K562 (cell line): ENCODE measurements around the gene KRT1. TPM values are rescaled to one million over a fixed set of nuclear protein-coding genes. Genes with fewer than 3 reads are reported as not detected.
A peak's percentile ranks its signal among the peaks of the same experiment; 100 is the strongest.

Experiments
- ATAC-seq: fragments of 200-7000 bp; cut with Tn5 transposase; 3 replicates; pipeline ENCODE4 v1.9.1; 2020; ENCODE audit warnings: moderate library complexity
- BruUV-seq: library from RNA; stranded (reverse); fragments of 400-500 nt; replicated peaks from 2 replicates; lab custom pipeline; 2021; lab: Mats Ljungman, UMichigan
- CTCF ChIA-PET: fragments of 300-600 bp; formaldehyde crosslinking; extraction: SDS; loops from one replicate; lab custom pipeline; 2021; ENCODE audit warnings: low intra/inter-chr PET ratio; lab: Yijun Ruan, JAX
- POLR2A ChIA-PET: fragments of 300-600, 350-650 bp; sonication (Branson Sonifier 250); formaldehyde crosslinking; extraction: SDS; loops from one replicate; lab custom pipeline; 2021; ENCODE audit warnings: antibody characterized with exemption, inconsistent platforms; lab: Yijun Ruan, JAX
- DNase-seq, 4 experiments: peaks; one replicate each; pipeline versions ENCODE4 v3.0.0 to v3.0.0-alpha.2; 2011 to 2018; ENCODE audit warnings: low spot score in 3 of 4, mixed read lengths in 3 of 4; ENCODE audit errors: extremely low read depth in 1 of 4
- FAIRE-seq: peaks from 2 replicates; lab custom pipeline; 2011; peaks lifted over from hg19 to GRCh38; lab: Jason Lieb, UNC
- H2AFZ ChIP-seq: 2 replicates; pipeline ENCODE4 v1.6.0; 2011; ENCODE audit warnings: low read depth, low read length, control low read depth, inconsistent platforms
- H3K27ac ChIP-seq: fragments of 200-600 bp; 3 replicates; pipeline ENCODE4 v1.8.0; 2011; ENCODE audit warnings: low read depth, mild to moderate bottlenecking, control low read depth, inconsistent platforms, low read length, moderate library complexity, mixed read lengths; ENCODE audit errors: extremely low read depth
- H3K27me3 ChIP-seq, 2 experiments: fragments of 300-600 bp in 1 of 2; 2 replicates in 1 of 2; 3 replicates in 1 of 2; pipeline versions ENCODE4 v1.6.0 to v1.8.0; 2011; ENCODE audit warnings: inconsistent platforms in 2 of 2, low read length in 2 of 2, mild to moderate bottlenecking in 1 of 2, mixed read lengths in 1 of 2, moderate library complexity in 1 of 2; ENCODE audit not compliant: control insufficient read depth in 2 of 2, insufficient read depth in 2 of 2
- H3K36me3 ChIP-seq: fragments of 300-600 bp; 3 replicates; pipeline ENCODE4 v1.8.0; 2011; ENCODE audit warnings: mild to moderate bottlenecking, low read length, inconsistent platforms; ENCODE audit not compliant: control insufficient read depth, insufficient read depth
- H3K4me1 ChIP-seq, 2 experiments: fragments of 200-600 bp in 1 of 2; replicated peaks in 1 of 2; 2 replicates in 1 of 2; 3 replicates in 1 of 2; pipeline versions ENCODE4 v1.5.1 to v1.8.0; 2011; ENCODE audit warnings: inconsistent platforms in 2 of 2, low read length in 2 of 2, mild to moderate bottlenecking in 1 of 2, mixed read lengths in 1 of 2, moderate library complexity in 1 of 2; ENCODE audit not compliant: control insufficient read depth in 2 of 2, insufficient read depth in 2 of 2
- H3K4me2 ChIP-seq: 2 replicates; pipeline ENCODE4 v1.6.1; 2011; ENCODE audit warnings: low read length, control low read depth, inconsistent platforms, mixed read lengths; ENCODE audit not compliant: insufficient read depth
- H3K4me3 ChIP-seq: fragments of 200-600 bp; sonication (generic), shearing (Covaris generic); 2 replicates; pipeline ENCODE4 v1.5.1; 2016; ENCODE audit warnings: control low read depth, inconsistent platforms
- H3K79me2 ChIP-seq: fragments of 200-600 bp; 3 replicates; pipeline ENCODE4 v1.8.0; 2011; ENCODE audit warnings: low read length, inconsistent platforms; ENCODE audit not compliant: control insufficient read depth, insufficient read depth
- H3K9ac ChIP-seq, 2 experiments: 2 replicates each; pipeline versions ENCODE4 v1.6.0 to v1.6.1; 2011; ENCODE audit warnings: low read depth in 2 of 2, low read length in 2 of 2, control low read depth in 1 of 2, inconsistent platforms in 1 of 2, mild to moderate bottlenecking in 1 of 2, mixed read lengths in 1 of 2; ENCODE audit not compliant: insufficient read depth in 1 of 2
- H3K9me1 ChIP-seq: one replicate; pipeline ENCODE4 v1.6.0; 2011; ENCODE audit warnings: inconsistent platforms, mild to moderate bottlenecking, low read length, moderate library complexity; ENCODE audit not compliant: control insufficient read depth, insufficient read depth
- H3K9me3 ChIP-seq: replicated peaks from 2 replicates; pipeline ENCODE4 v1.5.1; 2011; ENCODE audit warnings: low read depth, low read length, inconsistent platforms; ENCODE audit not compliant: control insufficient read depth, insufficient read depth
- H4K20me1 ChIP-seq: replicated peaks from 2 replicates; pipeline ENCODE4 v1.6.1; 2011; ENCODE audit warnings: low read length, inconsistent platforms, mixed read lengths; ENCODE audit not compliant: control insufficient read depth, insufficient read depth
- RUNX1 ChIP-seq: sonication (generic); IDR thresholded peaks from 2 replicates; pipeline ENCODE4 v1.6.1; 2016; ENCODE audit warnings: antibody characterized with exemption, low read depth
- ZNF224 ChIP-seq: sonication (generic); formaldehyde crosslinking; IDR thresholded peaks from 2 replicates; pipeline ENCODE4 v1.8.0; 2022; ENCODE audit warnings: mild to moderate bottlenecking, missing genetic modification reagents
- ZNF316 ChIP-seq: fragments of 450-650 bp; IDR thresholded peaks from 2 replicates; pipeline ENCODE4 v1.6.1; 2016
- WGBS: fragments of 100-300 bp; shearing (Covaris generic); methylation state at CpG from one replicate; pipeline ENCODE4 v1.1.6; 2016; ENCODE audit warnings: low coverage, mixed read lengths; ENCODE audit not compliant: insufficient coverage; ENCODE audit errors: missing lambda C conversion rate; 5-methylcytosine and 5-hydroxymethylcytosine counted together
- in situ Hi-C: fragments of 300-500 bp; cut with MboI; formaldehyde crosslinking; loops from 4 replicates; pipeline ENCODE4 v1.15.0; 2018; ENCODE audit warnings: inconsistent platforms, mixed read lengths
- intact Hi-C: fragments of 100-400 bp; cut with micrococcal nuclease; formaldehyde crosslinking; loops from 2 replicates; pipeline ENCODE4 v1.14.2; 2022
- polyA plus RNA-seq, 8 experiments: library from polyadenylated mRNA; depleted of rRNA in 4 of 8; stranded (reverse) in 5 of 8; unstranded in 3 of 8; fragments of >200 nt; fragmentation: Nextera tagmentation in 2 of 8; fragmentation: Illumina TruSeq in 1 of 8; extraction: Ambion mirVana in 2 of 8; extraction: Trizol in 1 of 8; gene quantifications; 2 replicates each; pipeline versions ENCODE4 v1.2.1 to v1.2.3, GENCODE V29; 2011 to 2014; ENCODE audit warnings: inconsistent platforms in 1 of 8, missing spikeins in 1 of 8
- total RNA-seq, 7 experiments: library from RNA; depleted of rRNA in 6 of 7; stranded (reverse); fragments of >200 nt in 6 of 7; fragmentation: Illumina TruSeq in 2 of 7; extraction: Trizol in 2 of 7; gene quantifications; 2 replicates each; pipeline versions ENCODE4 v1.2.1 to v1.2.3, GENCODE V29; 2011 to 2021; ENCODE audit warnings: low replicate concordance in 1 of 7

The KRT1 gene
- total and polyA plus RNA-seq, 9 of the 15 experiments (the other 6 are each of a cell fraction or from before 2014, with no cell fraction given) = 0.18 TPM; not detected in 8

GRCh38 chr12:52721838-52722470 is 41.7 kb upstream of the KRT1 start:
- ATAC-seq = no peak
- Histone ChIP-seq H3K9ac (no peak overlapping the region), H3K79me2 (no peaks in the 10 kb centered on the region), H3K4me1 (no peaks in the 10 kb centered on the region), H3K4me3 (no peak overlapping the region), H3K27ac (no peak overlapping the region), H4K20me1 (no peaks in the 10 kb centered on the region), H3K4me2 (no peak overlapping the region), H3K36me3 (no peaks in the 10 kb centered on the region), H3K9me3 (no peaks in the 10 kb centered on the region), H2AFZ (no peak overlapping the region), H3K9me1 (no peaks in the 10 kb centered on the region), H3K27me3 (peaks cover 5 to 44% of the 10 kb centered on the region in 2 experiments; a peak in 4 of 5 replicates)
- POLR2A ChIA-PET = interaction anchor here (0.7 kb wide), 1 partner anchor 15 kb away, joined by 3 read pairs; no protein-coding TSS in a partner anchor
- 0% methylated on average over 3 of the region's 3 CpGs for WGBS
- no peak for TF ChIP-seq ZNF224 (CRISPR knock-in tag)
- TF ChIP-seq ZNF316 = 0 out of 2 replicates have a peak, but pooled peaks have one; percentile 18
- CTCF ChIA-PET = no interaction called here
- no TSS peak for BruUV-seq
- FAIRE-seq = no peak
- DNase-seq = no peak
- intact Hi-C loops (no loop called here), in situ Hi-C loops (no loop called here)

GRCh38 chr12:52720365-52720886 is 40.2 kb upstream of the KRT1 start:
- H3K9me1 ChIP-seq = no peaks in the 10 kb centered on the region
- H3K36me3 ChIP-seq = no peaks in the 10 kb centered on the region
- H3K4me1 ChIP-seq = no peaks in the 10 kb centered on the region
- in situ Hi-C loops = no loop called here
- POLR2A ChIA-PET = interaction anchor here (1.0 kb wide), 1 partner anchor 22 kb away, joined by 3 read pairs; no protein-coding TSS in a partner anchor
- H3K27me3 ChIP-seq = peaks cover 16 to 47% of the 10 kb centered on the region in 2 experiments
- CTCF ChIA-PET = no interaction called here
- no peak for ATAC-seq
- intact Hi-C loops = no loop called here
- H3K4me2 ChIP-seq = no peak overlapping the region
- peaks cover 6% of the 10 kb centered on the region; the same call in 1 of the 2 replicates for H4K20me1 ChIP-seq
- no TSS peak for BruUV-seq
- H3K4me3 ChIP-seq = no peak overlapping the region
- no peak for FAIRE-seq
- no peak for DNase-seq
- 3% methylated on average over 8 of the region's 8 CpGs for WGBS
- no peaks in the 10 kb centered on the region for H3K79me2 ChIP-seq
- TF ChIP-seq RUNX1 = no peak
- H2AFZ ChIP-seq = no peak overlapping the region
- no peak overlapping the region for H3K27ac ChIP-seq
- no peak overlapping the region for H3K9ac ChIP-seq
- H3K9me3 ChIP-seq = no peaks in the 10 kb centered on the region
